GM12874 (cell line): Measurements from ENCODE around the gene PTPRG.

Experiments used
- CTCF ChIP-seq: IDR thresholded peaks from 2 replicates; pipeline ENCODE4 v1.5.1; 2011; ENCODE audit warnings: low read depth, mild to moderate bottlenecking, control low read depth, low read length, moderate library complexity; ENCODE audit not compliant: insufficient read depth

The PTPRG gene

GRCh38 chr3:61796088-61796680 lies 234.8 kb downstream of the PTPRG start:
- no peak for TF ChIP-seq CTCF

DNA sequence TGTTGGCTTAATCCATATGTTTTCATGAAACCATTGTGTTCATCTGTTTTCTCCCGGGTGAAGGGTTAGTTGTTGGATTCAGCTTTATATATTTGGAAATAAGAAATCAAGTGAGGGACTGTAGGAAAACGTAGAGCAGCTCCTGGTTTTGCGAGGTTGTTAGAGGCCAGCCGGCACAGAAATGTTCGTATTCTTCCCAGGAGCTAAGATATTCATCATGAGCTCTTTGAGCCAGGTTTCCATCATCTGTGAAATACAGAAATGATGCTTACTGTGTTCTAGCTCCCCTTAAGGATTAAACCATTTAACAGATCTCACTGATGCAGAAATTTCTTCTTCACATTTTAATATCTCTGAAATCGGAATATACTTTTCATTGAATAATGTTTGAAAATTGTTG lies 235.5 kb downstream of the PTPRG start:
- TF ChIP-seq CTCF, result no peak

GRCh38 chr3:61802772-61803171 lies 241.4 kb downstream of the PTPRG start:
- no peak for TF ChIP-seq CTCF

DNA sequence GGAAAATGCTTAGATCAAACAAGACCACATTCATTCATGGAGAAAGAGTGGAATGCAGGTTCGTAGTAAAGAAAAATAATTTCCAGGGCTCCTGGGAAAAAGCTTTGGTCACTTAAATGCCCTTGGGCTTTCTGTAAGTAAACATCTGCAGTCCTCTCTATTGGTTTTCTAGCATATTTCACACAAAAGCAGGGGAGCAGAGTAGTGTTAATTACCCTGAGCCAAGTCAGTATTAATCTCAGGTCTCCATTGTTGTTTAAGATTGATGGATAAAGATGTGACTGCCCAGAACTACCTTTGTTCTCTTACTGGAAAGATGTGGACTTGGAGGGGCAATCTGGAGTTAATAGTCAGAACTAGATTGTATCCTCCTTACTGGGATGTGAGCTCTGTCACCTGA lies 242.6 kb downstream of the PTPRG start:
- TF ChIP-seq CTCF, result no peak

- no peak for TF ChIP-seq CTCF
These were observed 243.4 kb downstream of the PTPRG start for GRCh38 chr3:61804782-61805181.

GRCh38 chr3:61805510-61806080 lies 244.2 kb downstream of the PTPRG start:
- TF ChIP-seq CTCF, result no peak

DNA sequence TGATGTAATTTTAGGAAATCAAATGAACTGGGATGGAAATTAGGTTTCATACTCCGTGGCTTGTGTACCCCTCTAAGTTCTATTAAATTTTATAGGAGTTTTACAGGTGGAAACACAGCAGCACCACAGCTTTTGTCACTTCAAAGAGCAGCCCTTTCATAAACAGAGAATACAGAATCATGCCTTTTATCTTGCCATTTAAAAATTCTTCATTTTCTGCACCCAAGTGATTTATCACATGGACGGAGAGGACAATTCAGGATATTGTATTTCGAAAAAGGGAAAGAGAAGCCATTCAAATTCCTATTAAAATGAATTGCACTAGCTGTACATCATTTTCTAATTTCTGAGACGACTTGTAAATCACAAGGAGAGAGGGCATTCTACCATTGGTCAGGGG lies 245.4 kb downstream of the PTPRG start:
- TF ChIP-seq CTCF, result no peak

- TF ChIP-seq CTCF, result no peak
These were observed 246.5 kb downstream of the PTPRG start for GRCh38 chr3:61807865-61808276.
